ENCODE results near the gene CHCHD6. TPM values are rescaled to one million over a fixed set of nuclear protein-coding genes. Genes with fewer than 3 reads are reported as not detected.
"Not testable (repeated sequence)": the region's sequence is repeated elsewhere in the genome, so short reads cannot be mapped to it uniquely, and the experiment has no call there.

Gene CHCHD6
- total and polyA plus RNA-seq, 4 donors = 2.0 to 5.1 (median 3.9) TPM

DNA sequence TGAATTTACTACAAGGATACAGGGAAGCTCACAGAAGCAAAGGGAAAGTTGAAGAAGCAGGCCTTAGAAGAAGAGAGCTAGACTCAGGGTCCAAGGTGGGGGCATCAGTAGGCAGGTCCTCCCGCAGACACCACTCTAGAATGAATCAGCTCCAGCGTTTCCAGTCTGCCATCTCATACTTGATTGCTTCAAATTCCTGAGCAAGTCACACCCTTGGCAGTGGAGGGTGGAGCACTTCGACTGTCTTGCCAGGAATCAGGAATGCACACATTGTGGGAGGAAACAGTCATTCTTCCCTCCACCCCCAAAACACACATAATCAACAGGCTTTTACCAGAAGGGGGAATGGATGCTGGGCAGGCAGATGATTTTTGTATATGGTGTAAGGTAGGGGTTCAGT lies 78.5 kb downstream of the CHCHD6 start:
- no peaks in the 10 kb centered on the region for H3K9me3 ChIP-seq (ENCODE audit: control insufficient read depth in 4 of 4, low read length in 3 of 4)
- TF ChIP-seq HNF4G (IDR thresholded peaks at IDR 0.05) (no peak), FOXA2 (IDR thresholded peaks at IDR 0.05) (no peak), SP1 (IDR thresholded peaks at IDR 0.05) (no peak), TAF1 (conservative IDR thresholded peaks at IDR 0.05) (no peak), GABPA (IDR thresholded peaks at IDR 0.05 in 1 of 2, conservative IDR thresholded peaks at IDR 0.05 in 1 of 2) (no peak), NR2F2 (IDR thresholded peaks at IDR 0.05) (no peak), RAD21 (IDR thresholded peaks at IDR 0.05) (no peak), HNF4A (conservative IDR thresholded peaks at IDR 0.05) (no peak)
- TF ChIP-seq, protein P1, sequence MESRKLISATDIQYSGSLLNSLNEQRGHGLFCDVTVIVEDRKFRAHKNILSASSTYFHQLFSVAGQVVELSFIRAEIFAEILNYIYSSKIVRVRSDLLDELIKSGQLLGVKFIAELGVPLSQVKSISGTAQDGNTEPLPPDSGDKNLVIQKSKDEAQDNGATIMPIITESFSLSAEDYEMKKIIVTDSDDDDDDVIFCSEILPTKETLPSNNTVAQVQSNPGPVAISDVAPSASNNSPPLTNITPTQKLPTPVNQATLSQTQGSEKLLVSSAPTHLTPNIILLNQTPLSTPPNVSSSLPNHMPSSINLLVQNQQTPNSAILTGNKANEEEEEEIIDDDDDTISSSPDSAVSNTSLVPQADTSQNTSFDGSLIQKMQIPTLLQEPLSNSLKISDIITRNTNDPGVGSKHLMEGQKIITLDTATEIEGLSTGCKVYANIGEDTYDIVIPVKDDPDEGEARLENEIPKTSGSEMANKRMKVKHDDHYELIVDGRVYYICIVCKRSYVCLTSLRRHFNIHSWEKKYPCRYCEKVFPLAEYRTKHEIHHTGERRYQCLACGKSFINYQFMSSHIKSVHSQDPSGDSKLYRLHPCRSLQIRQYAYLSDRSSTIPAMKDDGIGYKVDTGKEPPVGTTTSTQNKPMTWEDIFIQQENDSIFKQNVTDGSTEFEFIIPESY (IDR thresholded peaks at IDR 0.05) = no peak
- TF ChIP-seq, protein P2, sequence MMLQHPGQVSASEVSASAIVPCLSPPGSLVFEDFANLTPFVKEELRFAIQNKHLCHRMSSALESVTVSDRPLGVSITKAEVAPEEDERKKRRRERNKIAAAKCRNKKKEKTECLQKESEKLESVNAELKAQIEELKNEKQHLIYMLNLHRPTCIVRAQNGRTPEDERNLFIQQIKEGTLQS (IDR thresholded peaks at IDR 0.05) = no peak
- TF ChIP-seq, protein P3, sequence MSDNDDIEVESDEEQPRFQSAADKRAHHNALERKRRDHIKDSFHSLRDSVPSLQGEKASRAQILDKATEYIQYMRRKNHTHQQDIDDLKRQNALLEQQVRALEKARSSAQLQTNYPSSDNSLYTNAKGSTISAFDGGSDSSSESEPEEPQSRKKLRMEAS (IDR thresholded peaks at IDR 0.05) = no peak
- TF ChIP-seq, protein P4, sequence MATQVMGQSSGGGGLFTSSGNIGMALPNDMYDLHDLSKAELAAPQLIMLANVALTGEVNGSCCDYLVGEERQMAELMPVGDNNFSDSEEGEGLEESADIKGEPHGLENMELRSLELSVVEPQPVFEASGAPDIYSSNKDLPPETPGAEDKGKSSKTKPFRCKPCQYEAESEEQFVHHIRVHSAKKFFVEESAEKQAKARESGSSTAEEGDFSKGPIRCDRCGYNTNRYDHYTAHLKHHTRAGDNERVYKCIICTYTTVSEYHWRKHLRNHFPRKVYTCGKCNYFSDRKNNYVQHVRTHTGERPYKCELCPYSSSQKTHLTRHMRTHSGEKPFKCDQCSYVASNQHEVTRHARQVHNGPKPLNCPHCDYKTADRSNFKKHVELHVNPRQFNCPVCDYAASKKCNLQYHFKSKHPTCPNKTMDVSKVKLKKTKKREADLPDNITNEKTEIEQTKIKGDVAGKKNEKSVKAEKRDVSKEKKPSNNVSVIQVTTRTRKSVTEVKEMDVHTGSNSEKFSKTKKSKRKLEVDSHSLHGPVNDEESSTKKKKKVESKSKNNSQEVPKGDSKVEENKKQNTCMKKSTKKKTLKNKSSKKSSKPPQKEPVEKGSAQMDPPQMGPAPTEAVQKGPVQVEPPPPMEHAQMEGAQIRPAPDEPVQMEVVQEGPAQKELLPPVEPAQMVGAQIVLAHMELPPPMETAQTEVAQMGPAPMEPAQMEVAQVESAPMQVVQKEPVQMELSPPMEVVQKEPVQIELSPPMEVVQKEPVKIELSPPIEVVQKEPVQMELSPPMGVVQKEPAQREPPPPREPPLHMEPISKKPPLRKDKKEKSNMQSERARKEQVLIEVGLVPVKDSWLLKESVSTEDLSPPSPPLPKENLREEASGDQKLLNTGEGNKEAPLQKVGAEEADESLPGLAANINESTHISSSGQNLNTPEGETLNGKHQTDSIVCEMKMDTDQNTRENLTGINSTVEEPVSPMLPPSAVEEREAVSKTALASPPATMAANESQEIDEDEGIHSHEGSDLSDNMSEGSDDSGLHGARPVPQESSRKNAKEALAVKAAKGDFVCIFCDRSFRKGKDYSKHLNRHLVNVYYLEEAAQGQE (IDR thresholded peaks at IDR 0.05) = no peak
- no peak overlapping the region for H3K27ac ChIP-seq (ENCODE audit: low read depth in 1 of 2, low read length in 2 of 2)
- H3K9ac ChIP-seq (ENCODE audit: low read depth in 1 of 2, low read length in 2 of 2) = no peak overlapping the region
- H3K36me3 ChIP-seq (ENCODE audit: control insufficient read depth in 4 of 4, insufficient read depth in 3 of 4, low read depth in 1 of 4, low read length in 3 of 4) = no peaks in the 10 kb centered on the region
- H3K4me3 ChIP-seq (ENCODE audit: low read depth in 1 of 3, low read length in 3 of 3) = no peak overlapping the region
- H3K4me1 ChIP-seq (ENCODE audit: control insufficient read depth in 4 of 4, insufficient read depth in 4 of 4, low read length in 3 of 4) = no peaks in the 10 kb centered on the region
- DNase-seq (ENCODE audit: low spot score) = no peak
- WGBS = 87% methylated on average over 3 of the region's 3 CpGs
- H3K27me3 ChIP-seq (ENCODE audit: control insufficient read depth in 4 of 4, insufficient read depth in 4 of 4, low read length in 3 of 4) = no peaks in the 10 kb centered on the region

DNA sequence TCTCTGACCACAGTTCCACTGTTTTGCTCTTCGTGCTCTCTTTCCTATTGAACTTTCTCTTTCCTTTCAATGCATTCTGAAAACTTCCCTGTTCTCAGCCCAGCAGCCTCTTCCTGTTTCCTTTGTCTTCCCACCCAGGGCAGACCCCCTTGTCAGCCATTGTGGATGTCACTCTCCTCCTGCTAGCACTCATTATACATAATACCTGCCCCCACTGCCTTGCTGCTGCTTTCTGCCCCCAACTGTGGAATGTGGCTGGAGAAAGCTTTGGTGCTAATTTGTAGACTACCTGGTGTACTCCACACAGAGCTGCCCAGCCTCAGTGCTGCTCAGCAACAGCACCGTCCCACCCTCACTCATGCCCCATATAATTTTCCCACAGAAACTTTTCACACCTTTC lies 80.2 kb downstream of the CHCHD6 start:
- H3K4me1 ChIP-seq (ENCODE audit: control insufficient read depth in 4 of 4, insufficient read depth in 4 of 4, low read length in 3 of 4) = no peaks in the 10 kb centered on the region
- TF ChIP-seq, protein P3 (IDR thresholded peaks at IDR 0.05) = no peak
- TF ChIP-seq, protein P2 (IDR thresholded peaks at IDR 0.05) = no peak
- TF ChIP-seq JUND (IDR thresholded peaks at IDR 0.05) (no peak), EGR1 (IDR thresholded peaks at IDR 0.05; ENCODE audit: low read depth in 2 of 2) (no peak), HNF4G (IDR thresholded peaks at IDR 0.05) (no peak), NR2F2 (IDR thresholded peaks at IDR 0.05) (no peak), HNF4A (conservative IDR thresholded peaks at IDR 0.05) (no peak)
- TF ChIP-seq, protein P1 (IDR thresholded peaks at IDR 0.05) = no peak
- TF ChIP-seq, protein P4 (IDR thresholded peaks at IDR 0.05) = no peak
- H3K4me3 ChIP-seq (ENCODE audit: low read depth in 1 of 3, low read length in 3 of 3) = no peak overlapping the region
- no peak overlapping the region for H3K27ac ChIP-seq (ENCODE audit: low read depth in 1 of 2, low read length in 2 of 2)
- H3K36me3 ChIP-seq (ENCODE audit: control insufficient read depth in 4 of 4, insufficient read depth in 3 of 4, low read depth in 1 of 4, low read length in 3 of 4) = no peaks in the 10 kb centered on the region
- WGBS = 70% methylated on average over 2 of the region's 2 CpGs
- DNase-seq (ENCODE audit: low spot score) = no peak
- H3K27me3 ChIP-seq (ENCODE audit: control insufficient read depth in 4 of 4, insufficient read depth in 4 of 4, low read length in 3 of 4) = no peaks in the 10 kb centered on the region
- H3K9ac ChIP-seq (ENCODE audit: low read depth in 1 of 2, low read length in 2 of 2) = no peak overlapping the region
- no peaks in the 10 kb centered on the region for H3K9me3 ChIP-seq (ENCODE audit: control insufficient read depth in 4 of 4, low read length in 3 of 4)

DNA sequence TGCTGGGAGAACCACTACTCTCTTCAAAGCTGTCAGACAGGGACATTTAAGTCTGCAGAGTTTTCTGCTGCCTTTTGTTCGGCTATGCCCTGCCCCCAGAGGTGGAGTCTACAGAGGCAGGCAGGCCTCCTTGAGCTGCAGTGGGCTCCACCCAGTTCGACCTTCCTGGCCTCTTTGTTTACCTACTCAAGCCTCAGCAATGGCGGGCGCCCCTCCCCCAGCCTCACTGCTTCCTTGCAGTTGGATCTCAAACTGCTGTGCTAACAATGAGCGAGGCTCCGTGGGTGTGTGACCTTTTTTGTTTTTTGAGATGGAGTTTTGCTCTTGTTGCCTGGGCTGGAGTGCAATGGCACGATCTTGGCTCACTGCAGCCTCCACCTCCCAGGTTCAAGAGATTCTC lies 87.3 kb downstream of the CHCHD6 start:
- H3K9me3 ChIP-seq (ENCODE audit: control insufficient read depth in 4 of 4, low read length in 3 of 4); H3K36me3 ChIP-seq (ENCODE audit: control insufficient read depth in 4 of 4, insufficient read depth in 3 of 4, low read depth in 1 of 4, low read length in 3 of 4); H3K4me1 ChIP-seq (ENCODE audit: control insufficient read depth in 4 of 4, insufficient read depth in 4 of 4, low read length in 3 of 4); DNase-seq (ENCODE audit: low spot score); H3K9ac ChIP-seq (ENCODE audit: low read depth in 1 of 2, low read length in 2 of 2); H3K4me3 ChIP-seq (ENCODE audit: low read depth in 1 of 3, low read length in 3 of 3); H3K27me3 ChIP-seq (ENCODE audit: control insufficient read depth in 4 of 4, insufficient read depth in 4 of 4, low read length in 3 of 4); H3K27ac ChIP-seq (ENCODE audit: low read depth in 1 of 2, low read length in 2 of 2): not testable (repeated sequence)
- WGBS = 85% methylated on average over 7 of the region's 7 CpGs

Measured in liver (tissue), 9 donors.